Osteoblast (primary cell): Measurements from ENCODE around the gene CLEC16A. TPM values are rescaled to one million over a fixed set of nuclear protein-coding genes. Genes with fewer than 3 reads are reported as not detected.

Experiments
- DNase-seq: peaks from one replicate; pipeline ENCODE4 v3.0.0; 2011; ENCODE audit warnings: low spot score, mixed read lengths; ENCODE audit not compliant: insufficient read length; ENCODE audit errors: missing footprints
- H2AFZ ChIP-seq: 2 replicates; pipeline ENCODE4 v1.6.0; 2011; ENCODE audit warnings: mild to moderate bottlenecking, low read length
- H3K27ac ChIP-seq: 2 replicates; pipeline ENCODE4 v1.5.1; 2011; ENCODE audit warnings: mild to moderate bottlenecking, low read depth, low read length, moderate library complexity
- H3K27me3 ChIP-seq: 2 replicates; pipeline ENCODE4 v1.6.0; 2012; ENCODE audit warnings: mild to moderate bottlenecking, control low read depth, inconsistent platforms, low read length, moderate library complexity; ENCODE audit not compliant: insufficient read depth
- H3K36me3 ChIP-seq: 2 replicates; pipeline ENCODE4 v1.5.1; 2011; ENCODE audit warnings: mild to moderate bottlenecking, low read length, control low read depth, moderate library complexity; ENCODE audit not compliant: insufficient read depth
- H3K4me1 ChIP-seq: 2 replicates; pipeline ENCODE4 v1.5.1; 2011; ENCODE audit warnings: mild to moderate bottlenecking, low read length, control low read depth, moderate library complexity; ENCODE audit not compliant: insufficient read depth
- H3K4me2 ChIP-seq: 2 replicates; pipeline ENCODE4 v1.6.0; 2011; ENCODE audit warnings: mild to moderate bottlenecking, low read length; ENCODE audit not compliant: insufficient read depth
- H3K4me3 ChIP-seq: fragments of 200-600 bp; sonication (generic); 3 replicates; pipeline ENCODE4 v1.5.1; 2012; ENCODE audit warnings: mild to moderate bottlenecking, low read length, inconsistent platforms; ENCODE audit not compliant: insufficient read depth
- H3K79me2 ChIP-seq: 2 replicates; pipeline ENCODE4 v1.6.0; 2012; ENCODE audit warnings: mild to moderate bottlenecking, low read length, control low read depth, inconsistent platforms; ENCODE audit not compliant: insufficient read depth
- H3K9me3 ChIP-seq: 2 replicates; pipeline ENCODE4 v1.5.1; 2011; ENCODE audit warnings: low read depth, low read length, control low read depth
- H4K20me1 ChIP-seq: 2 replicates; pipeline ENCODE4 v1.6.0; 2012; ENCODE audit warnings: mild to moderate bottlenecking, low read length, control low read depth; ENCODE audit not compliant: insufficient read depth
- total RNA-seq: library from RNA; depleted of rRNA; stranded (reverse); fragments of >200 nt; gene quantifications from 2 replicates; pipeline ENCODE4 v1.2.3, GENCODE V29; 2012
- TF ChIP-seq, protein P1 (sequence below): IDR thresholded peaks from 2 replicates; pipeline ENCODE4 v1.5.1; 2011; ENCODE audit warnings: mild to moderate bottlenecking, low read depth, low read length, moderate library complexity; ENCODE audit errors: extremely low read depth

The CLEC16A gene
- total RNA-seq, 1 donor, result 25.7 TPM

- H3K4me1 ChIP-seq, result peaks cover 29% of the 10 kb centered on the region
- no peaks in the 10 kb centered on the region for H3K79me2 ChIP-seq
- peak overlapping the region; percentile 17 for H3K27ac ChIP-seq
- peaks cover 18% of the 10 kb centered on the region for H3K36me3 ChIP-seq
- H4K20me1 ChIP-seq, result no peaks in the 10 kb centered on the region
- no peak overlapping the region for H2AFZ ChIP-seq
- no peaks in the 10 kb centered on the region for H3K9me3 ChIP-seq
- H3K4me3 ChIP-seq, result no peak overlapping the region
- no peaks in the 10 kb centered on the region for H3K27me3 ChIP-seq
- TF ChIP-seq, protein P1, sequence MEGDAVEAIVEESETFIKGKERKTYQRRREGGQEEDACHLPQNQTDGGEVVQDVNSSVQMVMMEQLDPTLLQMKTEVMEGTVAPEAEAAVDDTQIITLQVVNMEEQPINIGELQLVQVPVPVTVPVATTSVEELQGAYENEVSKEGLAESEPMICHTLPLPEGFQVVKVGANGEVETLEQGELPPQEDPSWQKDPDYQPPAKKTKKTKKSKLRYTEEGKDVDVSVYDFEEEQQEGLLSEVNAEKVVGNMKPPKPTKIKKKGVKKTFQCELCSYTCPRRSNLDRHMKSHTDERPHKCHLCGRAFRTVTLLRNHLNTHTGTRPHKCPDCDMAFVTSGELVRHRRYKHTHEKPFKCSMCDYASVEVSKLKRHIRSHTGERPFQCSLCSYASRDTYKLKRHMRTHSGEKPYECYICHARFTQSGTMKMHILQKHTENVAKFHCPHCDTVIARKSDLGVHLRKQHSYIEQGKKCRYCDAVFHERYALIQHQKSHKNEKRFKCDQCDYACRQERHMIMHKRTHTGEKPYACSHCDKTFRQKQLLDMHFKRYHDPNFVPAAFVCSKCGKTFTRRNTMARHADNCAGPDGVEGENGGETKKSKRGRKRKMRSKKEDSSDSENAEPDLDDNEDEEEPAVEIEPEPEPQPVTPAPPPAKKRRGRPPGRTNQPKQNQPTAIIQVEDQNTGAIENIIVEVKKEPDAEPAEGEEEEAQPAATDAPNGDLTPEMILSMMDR, result no peak
- DNase-seq, result peak; percentile 83
- no peak overlapping the region for H3K4me2 ChIP-seq
Measured at GRCh38 chr16:11128211-11129141, 184.1 kb downstream of the CLEC16A start.

DNA sequence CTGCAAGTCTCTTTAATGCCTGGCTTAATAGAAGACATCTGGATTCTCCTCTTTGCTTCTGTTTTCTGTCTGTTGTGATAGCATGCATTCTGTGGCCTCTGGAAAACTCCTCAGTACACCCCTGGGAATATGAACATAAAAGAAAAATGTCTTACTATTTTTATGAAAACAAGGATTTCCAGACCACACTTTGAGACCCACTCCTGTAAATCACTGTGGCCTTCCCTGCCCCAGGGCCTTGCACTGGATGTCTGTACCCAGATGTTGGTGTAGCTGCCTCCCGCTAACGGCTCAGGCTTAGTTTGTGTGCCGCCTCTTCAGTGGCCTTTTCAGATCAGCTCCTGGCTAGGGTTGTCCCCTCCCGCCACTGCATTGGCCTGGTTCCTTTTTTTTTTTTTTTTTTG is 185.0 kb downstream of the CLEC16A start:
- Histone ChIP-seq H3K27ac (no peak overlapping the region), H3K4me1 (peaks cover 37% of the 10 kb centered on the region)

DNA sequence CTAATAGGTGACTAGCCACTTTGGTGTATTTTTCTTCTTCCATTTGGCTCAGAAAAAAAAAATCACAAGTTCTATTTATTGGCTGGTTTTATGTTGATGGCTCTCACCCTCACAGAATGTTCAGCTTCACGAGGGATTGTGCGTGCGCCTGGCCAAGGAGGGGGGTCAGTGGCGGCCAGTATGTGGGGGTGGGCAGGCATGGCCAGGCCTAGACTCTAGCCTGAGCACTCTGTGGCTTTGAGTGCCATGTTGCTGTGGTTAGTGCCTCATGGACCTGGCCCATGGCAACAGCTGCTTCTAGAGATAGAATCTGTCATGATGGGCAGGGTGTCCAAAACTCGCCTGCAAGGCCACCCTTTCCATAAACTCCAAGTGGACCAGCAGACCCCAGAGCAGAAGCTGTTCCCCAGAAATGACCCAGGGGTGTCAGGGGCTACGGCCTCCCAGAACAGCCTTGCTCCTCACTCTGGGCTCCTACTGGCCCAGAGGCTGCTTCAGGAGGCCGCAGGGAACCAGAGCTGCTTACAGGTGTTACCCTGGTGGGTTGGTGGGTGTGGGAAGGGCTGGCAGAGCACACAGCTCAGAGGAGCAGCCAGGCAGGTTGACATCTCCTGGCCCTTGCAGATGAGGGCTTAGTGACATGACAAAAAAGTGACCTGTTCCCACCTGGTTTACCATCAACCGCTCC is 186.8 kb downstream of the CLEC16A start:
- DNase-seq, result peak; percentile 45
- Histone ChIP-seq H3K9me3 (no peaks in the 10 kb centered on the region), H2AFZ (no peak overlapping the region), H3K4me3 (no peak overlapping the region), H3K79me2 (no peaks in the 10 kb centered on the region), H3K4me1 (peaks cover 52% of the 10 kb centered on the region), H3K27ac (no peak overlapping the region), H3K4me2 (no peak overlapping the region), H3K36me3 (peaks cover 7% of the 10 kb centered on the region), H3K27me3 (no peaks in the 10 kb centered on the region), H4K20me1 (no peaks in the 10 kb centered on the region)
- TF ChIP-seq, protein P1, result no peak

More for the DNA sequence above, 185.0 kb downstream of the CLEC16A start:
- Histone ChIP-seq H2AFZ (no peak overlapping the region), H3K27me3 (no peaks in the 10 kb centered on the region), H3K79me2 (no peaks in the 10 kb centered on the region), H3K4me2 (no peak overlapping the region), H3K4me3 (no peak overlapping the region), H3K9me3 (no peaks in the 10 kb centered on the region), H4K20me1 (no peaks in the 10 kb centered on the region), H3K36me3 (peaks cover 9% of the 10 kb centered on the region)
- peak; percentile 26 for DNase-seq
- TF ChIP-seq, protein P1, result no peak

DNA sequence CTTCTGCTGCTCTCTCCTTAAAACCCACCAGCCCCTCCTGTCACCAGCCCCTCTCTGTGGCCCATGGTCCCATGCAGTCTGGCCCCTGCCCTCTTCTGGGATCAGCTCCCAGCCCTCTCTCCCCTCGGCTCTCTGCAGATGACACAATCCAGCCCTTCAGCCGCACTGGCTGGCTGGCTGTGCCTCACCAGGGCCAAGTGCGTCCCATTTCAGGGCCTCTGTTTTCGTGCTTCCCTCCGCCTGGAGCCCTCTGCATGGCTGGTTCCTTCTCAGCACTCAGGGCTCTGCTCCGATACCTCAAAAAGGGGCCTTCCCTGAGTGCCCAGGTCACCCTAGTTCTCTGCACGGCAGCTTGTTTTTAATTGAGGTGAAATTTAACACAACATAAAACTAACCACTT is 187.3 kb downstream of the CLEC16A start:
- Histone ChIP-seq H3K79me2 (no peaks in the 10 kb centered on the region), H3K27me3 (no peaks in the 10 kb centered on the region), H2AFZ (no peak overlapping the region), H3K4me2 (no peak overlapping the region), H3K36me3 (peaks cover 3% of the 10 kb centered on the region), H4K20me1 (no peaks in the 10 kb centered on the region), H3K9me3 (no peaks in the 10 kb centered on the region), H3K4me3 (no peak overlapping the region), H3K27ac (no peak overlapping the region), H3K4me1 (peaks cover 58% of the 10 kb centered on the region)
- DNase-seq, result no peak
- TF ChIP-seq, protein P1, result no peak
